IPS-18c (cell line): ENCODE measurements around the gene UNC13D.
"Not testable (repeated sequence)": the region's sequence is repeated elsewhere in the genome, so short reads cannot be mapped to it uniquely, and the experiment has no call there.

Experiments used
- H3K4me3 ChIP-seq: 2 replicates; pipeline ENCODE4 v1.7.0; 2013; ENCODE audit warnings: low read depth, mild to moderate bottlenecking, low read length, moderate library complexity; ENCODE audit not compliant: insufficient read depth
- H3K9me3 ChIP-seq: one replicate; pipeline ENCODE4 v1.6.1; 2013; ENCODE audit warnings: mild to moderate bottlenecking, low read length, moderate library complexity; ENCODE audit not compliant: control insufficient read depth, insufficient read depth

UNC13D gene

GRCh38 chr17:75795820-75796607 lies 48.2 kb downstream of the UNC13D start:
- Histone ChIP-seq H3K9me3 (no peaks in the 10 kb centered on the region), H3K4me3 (no peak overlapping the region)

- Histone ChIP-seq H3K4me3 (no peak overlapping the region), H3K9me3 (no peaks in the 10 kb centered on the region)
Observed at GRCh38 chr17:75793460-75793859, 50.7 kb downstream of the UNC13D start.

- Histone ChIP-seq H3K4me3 (no peak overlapping the region), H3K9me3 (no peaks in the 10 kb centered on the region)
Observed at GRCh38 chr17:75791254-75791653, 53.0 kb downstream of the UNC13D start.

GRCh38 chr17:75785016-75785890 lies 59.0 kb downstream of the UNC13D start:
- Histone ChIP-seq H3K9me3 (no peaks in the 10 kb centered on the region), H3K4me3 (peak overlapping the region; percentile 68)

- H3K4me3 ChIP-seq, result peak within 1 kb of the TSS; percentile 68
- H3K9me3 ChIP-seq, result no peaks in the 10 kb centered on the region
Observed at GRCh38 chr17:75784473-75785015, 59.7 kb downstream of the UNC13D start, which contains the start of gene UNK. UNK (plus strand) TSS chr17:75784806; CDS start chr17:75784881, 75 bp downstream.

GRCh38 chr17:75783803-75784472 lies 60.3 kb downstream of the UNC13D start:
- Histone ChIP-seq H3K4me3 (peak overlapping the region; percentile 36; the same call in 1 of the 2 replicates), H3K9me3 (no peaks in the 10 kb centered on the region)

GRCh38 chr17:75783069-75783783 lies 61.0 kb downstream of the UNC13D start:
- Histone ChIP-seq H3K4me3 (no peak overlapping the region), H3K9me3 (no peaks in the 10 kb centered on the region)

- no peaks in the 10 kb centered on the region for H3K9me3 ChIP-seq
- no peak overlapping the region for H3K4me3 ChIP-seq
Observed at GRCh38 chr17:75779987-75780889, 64.0 kb downstream of the UNC13D start.

- Histone ChIP-seq H3K9me3 (no peaks in the 10 kb centered on the region), H3K4me3 (peak overlapping the region; percentile 80)
Observed at GRCh38 chr17:75779250-75779986, 64.8 kb downstream of the UNC13D start.

GRCh38 chr17:75778861-75779249 lies 65.3 kb downstream of the UNC13D start:
- H3K4me3 ChIP-seq, result peak overlapping the region; percentile 80

GRCh38 chr17:75778066-75778860 lies 65.9 kb downstream of the UNC13D start:
- not testable (repeated sequence) for H3K9me3 ChIP-seq
- peak overlapping the region; percentile 80 for H3K4me3 ChIP-seq

More at GRCh38 chr17:75778861-75779249, 65.3 kb downstream of the UNC13D start:
- no peaks in the 10 kb centered on the region for H3K9me3 ChIP-seq

- no peaks in the 10 kb centered on the region for H3K9me3 ChIP-seq
- no peak overlapping the region; the same call in 1 of the 2 replicates for H3K4me3 ChIP-seq
Observed at GRCh38 chr17:75777296-75777922, 66.8 kb downstream of the UNC13D start.
